ENCODE measurements around the gene THADA. TPM values are rescaled to one million over a fixed set of nuclear protein-coding genes. Genes with fewer than 3 reads are reported as not detected.

The THADA gene
- total RNA-seq, 3 donors from 2014 or later (not counting 1 experiment from before 2014, with no cell fraction given): 34.1 to 35.7 (median 35.3) TPM

DNA sequence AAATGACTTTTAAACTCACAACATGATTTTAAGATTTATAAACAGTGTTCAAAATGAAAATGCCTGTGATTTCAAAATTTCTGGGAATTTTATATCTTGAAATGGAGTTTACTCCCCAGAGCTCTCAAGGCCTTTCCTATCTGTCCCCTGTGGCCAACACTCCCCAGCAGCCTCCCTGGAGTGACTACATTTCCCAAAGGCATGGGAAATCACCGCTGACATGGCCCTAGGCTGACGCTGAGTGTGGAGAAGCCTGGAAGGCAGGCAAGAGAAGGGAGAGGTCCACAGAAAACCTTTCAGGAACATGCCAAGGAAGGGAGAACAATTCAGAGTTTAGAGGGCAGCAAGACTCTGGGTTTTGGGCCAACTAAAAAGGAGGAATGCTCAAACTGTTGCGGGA, 349.2 kb downstream of the THADA start:
- H3K4me3 ChIP-seq (ENCODE audit: low read length): no peak overlapping the region
- H3K27ac ChIP-seq (ENCODE audit: low read length): no peak overlapping the region
- Mint-ChIP-seq H3K9me3 (no peaks in the 10 kb centered on the region), H3K27ac (no peak overlapping the region), H3K4me3 (no peak overlapping the region), H3K27me3 (ENCODE audit: low read depth in 2 of 2) (no peaks in the 10 kb centered on the region), H3K4me1 (no peaks in the 10 kb centered on the region), H3K36me3 (no peaks in the 10 kb centered on the region)
- 97% methylated on average over 3 of the region's 3 CpGs for WGBS (ENCODE audit: insufficient coverage)
- no peaks in the 10 kb centered on the region for H3K4me1 ChIP-seq (ENCODE audit: control insufficient read depth, insufficient read depth, low read length)
- DNase-seq (no peak), ATAC-seq (no peak)
- H3K36me3 ChIP-seq (ENCODE audit: control insufficient read depth, insufficient read depth, low read length): peaks cover 3% of the 10 kb centered on the region
- no peaks in the 10 kb centered on the region for H3K9me3 ChIP-seq (ENCODE audit: control insufficient read depth, insufficient read depth, low read length)
- intact Hi-C loops (cut with micrococcal nuclease): no loop called here
- H3K27me3 ChIP-seq (ENCODE audit: control insufficient read depth, insufficient read depth, low read length): no peaks in the 10 kb centered on the region
- TF ChIP-seq, protein P1, sequence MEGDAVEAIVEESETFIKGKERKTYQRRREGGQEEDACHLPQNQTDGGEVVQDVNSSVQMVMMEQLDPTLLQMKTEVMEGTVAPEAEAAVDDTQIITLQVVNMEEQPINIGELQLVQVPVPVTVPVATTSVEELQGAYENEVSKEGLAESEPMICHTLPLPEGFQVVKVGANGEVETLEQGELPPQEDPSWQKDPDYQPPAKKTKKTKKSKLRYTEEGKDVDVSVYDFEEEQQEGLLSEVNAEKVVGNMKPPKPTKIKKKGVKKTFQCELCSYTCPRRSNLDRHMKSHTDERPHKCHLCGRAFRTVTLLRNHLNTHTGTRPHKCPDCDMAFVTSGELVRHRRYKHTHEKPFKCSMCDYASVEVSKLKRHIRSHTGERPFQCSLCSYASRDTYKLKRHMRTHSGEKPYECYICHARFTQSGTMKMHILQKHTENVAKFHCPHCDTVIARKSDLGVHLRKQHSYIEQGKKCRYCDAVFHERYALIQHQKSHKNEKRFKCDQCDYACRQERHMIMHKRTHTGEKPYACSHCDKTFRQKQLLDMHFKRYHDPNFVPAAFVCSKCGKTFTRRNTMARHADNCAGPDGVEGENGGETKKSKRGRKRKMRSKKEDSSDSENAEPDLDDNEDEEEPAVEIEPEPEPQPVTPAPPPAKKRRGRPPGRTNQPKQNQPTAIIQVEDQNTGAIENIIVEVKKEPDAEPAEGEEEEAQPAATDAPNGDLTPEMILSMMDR (IDR thresholded peaks at IDR 0.05): no peak

DNA sequence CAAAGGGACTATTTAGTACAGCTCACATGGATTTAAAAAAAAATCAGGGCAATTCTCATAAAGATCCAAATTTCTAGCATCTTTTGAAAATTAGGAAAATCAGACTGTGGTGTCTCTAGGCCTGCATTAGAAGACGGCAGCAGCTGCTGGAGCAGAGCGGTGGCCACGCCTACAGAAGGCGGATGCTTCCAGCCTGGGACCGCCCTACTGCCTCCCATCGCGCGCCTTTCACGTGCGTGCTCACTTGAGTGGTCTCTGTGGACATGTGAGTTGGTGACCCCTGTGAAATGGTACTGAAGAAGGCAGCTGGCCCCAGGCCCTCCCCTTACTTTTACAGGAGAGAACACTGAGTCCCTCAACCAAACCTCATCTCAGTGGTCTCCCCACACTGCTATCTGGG, 354.3 kb downstream of the THADA start:
- Mint-ChIP-seq H3K4me1 (peaks cover 0 to 6% of the 10 kb centered on the region in 2 donors), H3K27ac (peak overlapping the region in 1 of 2 donors; percentile 36), H3K27me3 (ENCODE audit: low read depth in 2 of 2) (no peaks in the 10 kb centered on the region), H3K9me3 (no peaks in the 10 kb centered on the region), H3K36me3 (no peaks in the 10 kb centered on the region), H3K4me3 (no peak overlapping the region)
- no peaks in the 10 kb centered on the region for H3K9me3 ChIP-seq (ENCODE audit: control insufficient read depth, insufficient read depth, low read length)
- intact Hi-C loops (cut with micrococcal nuclease): no loop called here
- ATAC-seq (no peak), DNase-seq (no peak)
- H3K36me3 ChIP-seq (ENCODE audit: control insufficient read depth, insufficient read depth, low read length): peaks cover 3% of the 10 kb centered on the region
- no peak overlapping the region for H3K4me3 ChIP-seq (ENCODE audit: low read length)
- WGBS (ENCODE audit: insufficient coverage): 98% methylated on average over 10 of the region's 10 CpGs
- H3K27me3 ChIP-seq (ENCODE audit: control insufficient read depth, insufficient read depth, low read length): no peaks in the 10 kb centered on the region
- TF ChIP-seq, protein P1 (IDR thresholded peaks at IDR 0.05): no peak
- H3K27ac ChIP-seq (ENCODE audit: low read length): no peak overlapping the region
- H3K4me1 ChIP-seq (ENCODE audit: control insufficient read depth, insufficient read depth, low read length): peaks cover 18% of the 10 kb centered on the region

DNA sequence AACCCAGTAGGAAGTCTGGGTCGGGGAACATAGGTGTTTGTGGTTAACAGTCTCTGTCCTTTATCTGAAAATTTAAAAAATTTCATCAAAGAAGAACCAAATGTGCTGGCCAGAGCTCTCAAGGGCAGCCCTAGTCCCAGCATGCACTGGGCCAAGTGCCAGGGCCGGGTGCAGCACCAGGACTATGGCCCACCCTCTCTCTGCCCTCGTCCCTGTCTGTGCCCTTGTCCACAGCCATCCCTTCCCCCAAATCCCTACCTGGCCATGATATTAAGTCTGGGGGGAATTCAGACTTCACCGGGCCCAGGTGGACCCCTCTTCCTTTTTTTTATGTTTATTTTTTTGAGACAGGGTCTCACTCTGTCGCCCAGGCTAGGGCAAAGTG, 355.1 kb downstream of the THADA start:
- 59% methylated on average over 5 of the region's 5 CpGs for WGBS (ENCODE audit: insufficient coverage)
- DNase-seq: no peak
- Histone ChIP-seq H3K4me1 (ENCODE audit: control insufficient read depth, insufficient read depth, low read length) (peaks cover 18% of the 10 kb centered on the region), H3K4me3 (ENCODE audit: low read length) (no peak overlapping the region), H3K27ac (ENCODE audit: low read length) (peak overlapping the region; percentile 65), H3K36me3 (ENCODE audit: control insufficient read depth, insufficient read depth, low read length) (peaks cover under 1% of the 10 kb centered on the region), H3K27me3 (ENCODE audit: control insufficient read depth, insufficient read depth, low read length) (no peaks in the 10 kb centered on the region), H3K9me3 (ENCODE audit: control insufficient read depth, insufficient read depth, low read length) (no peaks in the 10 kb centered on the region)
- no peaks in the 10 kb centered on the region for H3K9me3 Mint-ChIP-seq
- peak overlapping the region in 1 of 2 donors; percentile 11 for H3K27ac Mint-ChIP-seq
- peaks cover 0 to 6% of the 10 kb centered on the region in 2 donors for H3K4me1 Mint-ChIP-seq
- no peak overlapping the region for H3K4me3 Mint-ChIP-seq
- intact Hi-C loops (cut with micrococcal nuclease): no loop called here
- H3K36me3 Mint-ChIP-seq: no peaks in the 10 kb centered on the region
- TF ChIP-seq, protein P1 (IDR thresholded peaks at IDR 0.05): no peak
- no peaks in the 10 kb centered on the region for H3K27me3 Mint-ChIP-seq (ENCODE audit: low read depth in 2 of 2)
- peak in 1 of 3 donors; percentile 7 for ATAC-seq

All from natural killer cell (primary cell).